Heart left ventricle (tissue), 16 donors: ENCODE data around the gene CLEC1B. TPM values are rescaled to one million over a fixed set of nuclear protein-coding genes. Genes with fewer than 3 reads are reported as not detected.
"Not testable (repeated sequence)": the region's sequence is repeated elsewhere in the genome, so short reads cannot be mapped to it uniquely, and the experiment has no call there.

Experiments
- ATAC-seq, 4 donors: fragments of 200-7000 bp; cut with Tn5 transposase; one replicate each; pipeline ENCODE4 v1.9.1; 2020 to 2022; ENCODE audit warnings: moderate library complexity in 4 of 4, mild to moderate bottlenecking in 3 of 4, moderate number of reproducible peaks in 1 of 4
- DNase-seq, 5 donors: peaks; one replicate each; pipeline ENCODE4 v3.0.0-alpha.2; 2020
- H3K27ac ChIP-seq, 12 donors: fragments of 200-600 bp; sonication (generic) in 4 of 12; one replicate each; pipeline versions ENCODE4 v1.5.0 to v1.8.0; 2016 to 2022; ENCODE audit warnings: mild to moderate bottlenecking in 2 of 12
- H3K27me3 ChIP-seq, 9 donors: fragments of 200-600 bp; sonication (generic) in 2 of 9; one replicate each; pipeline versions ENCODE4 v1.5.1 to v1.8.0; 2016 to 2022; ENCODE audit warnings: mild to moderate bottlenecking in 3 of 9
- H3K36me3 ChIP-seq, 9 donors: fragments of 200-600 bp; sonication (generic) in 2 of 9; one replicate each; pipeline versions ENCODE4 v1.5.0 to v1.8.0; 2018 to 2022; ENCODE audit warnings: mild to moderate bottlenecking in 2 of 9
- H3K4me1 ChIP-seq, 12 donors: fragments of 200-600 bp; sonication (generic) in 4 of 12; one replicate each; pipeline versions ENCODE4 v1.5.0 to v1.8.0; 2016 to 2022; ENCODE audit warnings: mild to moderate bottlenecking in 3 of 12
- H3K4me3 ChIP-seq, 12 donors: fragments of 200-600 bp; sonication (generic) in 4 of 12; one replicate each; pipeline versions ENCODE4 v1.5.0 to v1.8.0; 2017 to 2022; ENCODE audit warnings: mild to moderate bottlenecking in 9 of 12, moderate library complexity in 4 of 12
- H3K9me3 ChIP-seq, 12 donors: fragments of 200-600 bp; sonication (generic) in 4 of 12; one replicate each; pipeline versions ENCODE4 v1.5.0 to v1.8.0; 2016 to 2022; ENCODE audit warnings: mild to moderate bottlenecking in 1 of 12
- CTCF ChIP-seq, 12 donors: fragments of 200-600 bp; sonication (generic) in 4 of 12; IDR thresholded peaks; one replicate each; pipeline versions ENCODE4 v1.5.0 to v1.8.0; 2018 to 2022; ENCODE audit warnings: antibody characterized with exemption in 12 of 12, mild to moderate bottlenecking in 5 of 12
- POLR2A ChIP-seq, 2 donors: fragments of 450-650 bp; IDR thresholded peaks; one replicate each; pipeline ENCODE4 v1.6.1; 2017; ENCODE audit warnings: antibody characterized with exemption in 2 of 2, mild to moderate bottlenecking in 2 of 2, moderate library complexity in 2 of 2
- WGBS, 4 donors: extraction: QIAGEN DNeasy Blood & Tissue Kit in 2 of 4; methylation state at CpG; one replicate each; pipeline versions ENCODE4 v1.1.5 to v1.1.7; 2013 to 2018; 5-methylcytosine and 5-hydroxymethylcytosine counted together
- intact Hi-C, 10 donors: fragments of 100-400 bp; cut with DNase I; formaldehyde crosslinking; loops; one replicate each; pipeline versions ENCODE4 v1.11.1 to v1.14.2; 2022
- polyA plus RNA-seq, 2 donors: library from polyadenylated mRNA; stranded (reverse); fragments of 200-250 nt; gene quantifications; one replicate each; pipeline ENCODE4 v1.2.3, GENCODE V29; 2013
- total RNA-seq, 9 donors: library from RNA; depleted of rRNA in 2 of 9; stranded (reverse); fragments of >200 nt in 2 of 9; fragmentation: NEBNext Ultra II Directional in 3 of 9; extraction: Animal tissue kit (Norgen Biotek cat#: 25700) in 3 of 9; gene quantifications; one replicate each; pipeline versions ENCODE4 v1.1.0 to v1.2.4, GENCODE V29; 2016 to 2023
- donor health status: ischemic (EF 13 %, LVEDD 7.1; RV severe dilation, severe dysfunction).
- donor health status: healthy with polysubstance abuse.
- donor health status: DM: no; HTN: yes; CAD: no.
- donor health status: DM: no; HTN: no; CAD: no.
- donor health status: ischemic (EF 25% LVEDD 6.9; RV normal size, moderate dysfunction).
- donor health status: ischemic (EF 25% LVEDD 5.7; RV mildly dilated, moderate dysfunction).
- donor health status: healthy.
- donor health status: DM: yes; HTN: yes; CAD: no.
- donor health status: ischemic (EF 35%, LVEDD 5.7; RV mildly dilated, moderate dysfunction).
- donor health status: nonischemic (EF 11% LVEDD 7.7; RV severe dilation, severe dysfunction).
- donor health status: DM: yes; HTN: yes; CAD: no.
- donor health status: PGD.
- donor health status: ischemic (EF 29% LVEDD 5.4; RV normal size, mild dysfunction).
- donor health status: nonischemic (EF 23%, LVEDD 6.1; RV moderate dilation, normal function).

Gene CLEC1B
- total and polyA plus RNA-seq, 11 donors: not detected

DNA sequence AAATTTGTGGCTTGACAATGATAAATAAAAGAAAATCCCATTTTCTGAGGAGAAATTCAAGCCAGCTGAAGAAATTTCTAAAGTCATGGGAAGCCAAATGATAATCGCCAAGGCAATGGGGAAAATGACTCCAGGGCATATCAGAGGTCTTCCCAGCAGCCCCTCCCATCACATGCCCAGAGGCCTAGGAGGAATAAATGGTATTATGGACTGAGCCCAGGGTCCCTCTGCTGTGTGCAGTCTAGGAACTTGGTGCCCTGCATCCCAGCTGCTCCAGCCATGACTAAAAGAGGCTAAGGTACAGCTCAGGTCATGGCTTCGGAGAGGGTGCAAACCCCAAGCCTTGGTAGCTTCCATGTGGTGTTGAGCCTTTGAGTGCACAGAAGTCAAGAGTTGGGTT is 23.3 kb downstream of the CLEC1B start:
- H3K27me3 ChIP-seq: no peaks in the 10 kb centered on the region
- 83 to 87% (median 85%) methylated on average over 2 of the region's 2 CpGs for WGBS, 4 donors
- intact Hi-C loops: no loop called here
- H3K36me3 ChIP-seq: no peaks in the 10 kb centered on the region
- ATAC-seq (no peak), DNase-seq (no peak)
- no peak for TF ChIP-seq CTCF (IDR thresholded peaks at IDR 0.05)
- no peak for TF ChIP-seq POLR2A (IDR thresholded peaks at IDR 0.05)
- H3K4me3 ChIP-seq: no peak overlapping the region
- H3K4me1 ChIP-seq: peaks cover 0 to 10% (median 0%) of the 10 kb centered on the region in 12 donors
- H3K27ac ChIP-seq: no peak overlapping the region
- no peaks in the 10 kb centered on the region for H3K9me3 ChIP-seq

GRCh38 chr12:9974731-9975130 is 24.2 kb downstream of the CLEC1B start:
- WGBS, 4 donors: 87 to 94% (median 93%) methylated on average over 2 of the region's 2 CpGs
- ATAC-seq, DNase-seq, H3K36me3 ChIP-seq, intact Hi-C loops, H3K9me3 ChIP-seq, H3K27ac ChIP-seq, H3K27me3 ChIP-seq, H3K4me1 ChIP-seq: not testable (repeated sequence)
- peak overlapping the region in 1 of 12 donors; percentile 51 for H3K4me3 ChIP-seq

GRCh38 chr12:9973949-9974348 is 25.0 kb downstream of the CLEC1B start:
- DNase-seq (no peak), ATAC-seq (no peak)
- Histone ChIP-seq H3K9me3 (no peaks in the 10 kb centered on the region), H3K27me3 (no peaks in the 10 kb centered on the region), H3K4me3 (peak overlapping the region in 1 of 12 donors; percentile 51), H3K36me3 (no peaks in the 10 kb centered on the region), H3K27ac (peak overlapping the region in 1 of 12 donors; percentile 80), H3K4me1 (peaks cover 0 to 10% (median 0%) of the 10 kb centered on the region in 12 donors)
- WGBS, 4 donors: 60 to 71% (median 64%) methylated on average over 1 of the region's 1 CpG
- TF ChIP-seq CTCF (IDR thresholded peaks at IDR 0.05) (no peak), POLR2A (IDR thresholded peaks at IDR 0.05) (no peak)
- intact Hi-C loops: no loop called here

GRCh38 chr12:9971181-9971580 is 27.7 kb downstream of the CLEC1B start, which contains the start of gene CLEC12A:
CLEC12A (plus strand) TSS chr12:9971409; CDS start chr12:9971597, 188 bp downstream.
- intact Hi-C loops: no loop called here
- Histone ChIP-seq H3K36me3 (no peaks in the 10 kb centered on the region), H3K27ac (peak within 1 kb of the TSS in 1 of 12 donors; percentile 80), H3K4me3 (peak within 1 kb of the TSS in 1 of 12 donors; percentile 51), H3K9me3 (no peaks in the 10 kb centered on the region), H3K4me1 (peaks cover 0 to 5% (median 0%) of the 10 kb centered on the region in 12 donors), H3K27me3 (no peaks in the 10 kb centered on the region)
- ATAC-seq (no peak), DNase-seq (no peak)
- TF ChIP-seq POLR2A (IDR thresholded peaks at IDR 0.05) (no peak), CTCF (IDR thresholded peaks at IDR 0.05) (no peak)
- 71 to 84% (median 75%) methylated on average over 1 of the region's 1 CpG for WGBS, 4 donors

DNA sequence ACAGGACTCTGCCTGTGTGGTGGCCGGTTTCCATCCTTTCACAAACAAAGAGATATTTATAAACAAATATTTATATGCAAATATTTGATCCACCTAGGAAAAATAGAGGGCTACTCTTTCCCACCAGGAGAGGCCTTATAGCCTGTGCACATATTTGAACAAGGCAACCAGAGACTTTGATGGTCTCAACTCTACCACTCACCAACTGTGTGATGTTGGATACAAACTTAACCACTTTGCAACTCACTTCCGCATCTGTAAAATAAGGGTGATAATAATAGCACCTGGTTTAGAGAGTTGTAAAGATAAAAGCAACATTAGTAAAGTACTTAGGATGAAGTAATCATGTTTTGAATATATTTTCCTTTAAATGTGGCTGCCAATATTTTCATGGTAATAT is 29.2 kb downstream of the CLEC1B start:
- Histone ChIP-seq H3K27ac (no peak overlapping the region), H3K9me3 (no peaks in the 10 kb centered on the region), H3K36me3 (no peaks in the 10 kb centered on the region), H3K27me3 (no peaks in the 10 kb centered on the region), H3K4me3 (no peak overlapping the region), H3K4me1 (no peaks in the 10 kb centered on the region)
- TF ChIP-seq CTCF (IDR thresholded peaks at IDR 0.05) (no peak), POLR2A (IDR thresholded peaks at IDR 0.05) (no peak)
- 83 to 94% (median 85%) methylated on average over 2 of the region's 2 CpGs for WGBS, 4 donors
- ATAC-seq (no peak), DNase-seq (no peak)
- intact Hi-C loops: no loop called here
